ENCODE data around the gene CTRL.

DNA sequence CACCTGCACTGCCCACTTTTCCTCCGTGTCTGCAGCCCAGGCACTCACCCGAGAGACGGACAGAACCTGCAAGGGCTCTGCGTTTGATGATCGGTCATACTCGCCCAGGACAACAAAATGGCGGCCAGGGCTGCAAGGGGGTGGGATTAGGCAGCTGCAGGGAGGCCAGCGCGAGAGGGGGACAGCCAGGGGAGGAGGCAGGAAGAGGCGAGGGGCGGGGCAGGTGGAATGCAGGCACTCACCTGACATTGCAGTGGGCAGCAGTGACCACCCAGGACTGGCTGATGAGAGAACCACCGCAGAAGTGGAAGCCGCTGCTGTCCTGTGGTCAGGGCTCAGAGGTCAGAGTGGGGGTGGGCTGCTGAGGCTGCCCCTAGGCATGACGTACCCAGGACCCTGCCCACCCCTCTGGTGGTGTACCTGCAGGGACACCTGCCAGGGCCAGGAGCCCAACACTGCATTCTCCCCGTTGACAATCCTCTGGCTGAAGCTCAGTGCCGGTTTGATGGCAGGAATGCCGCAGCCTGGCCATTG is 917 bp downstream of the CTRL start:
- TF ChIP-seq GATA2 (IDR thresholded peaks at IDR 0.05; ENCODE audit: low read depth, low read length): no peak
- no peak for TF ChIP-seq GATA3 (IDR thresholded peaks at IDR 0.05; ENCODE audit: low read depth, low read length)

All from SH-SY5Y (cell line).